Activated naive CD4-positive, alpha-beta T cell treated with anti-CD3 and anti-CD28 coated beads for 36 hours (primary cell): ENCODE data around the gene CHRNA10. TPM values are rescaled to one million over a fixed set of nuclear protein-coding genes. Genes with fewer than 3 reads are reported as not detected.

Experiments
- CTCF ChIA-PET: fragments of 350-600 bp; sonication (Branson Sonifier 250); formaldehyde crosslinking; loops from one replicate; lab custom pipeline; 2021; ENCODE audit warnings: antibody characterized with exemption; lab: Charles Lee
- DNase-seq: peaks from one replicate; pipeline ENCODE4 v3.0.0-alpha.2; 2020
- H3K27ac Mint-ChIP-seq: one replicate; pipeline ENCODE4 v1.8.0; 2021; ENCODE audit warnings: mild to moderate bottlenecking, mixed read lengths
- H3K27me3 Mint-ChIP-seq: one replicate; pipeline ENCODE4 v1.8.0; 2021; ENCODE audit warnings: low read depth, mixed read lengths
- H3K36me3 Mint-ChIP-seq: one replicate; pipeline ENCODE4 v1.8.0; 2021; ENCODE audit warnings: low read depth, mixed read lengths
- H3K4me1 Mint-ChIP-seq: one replicate; pipeline ENCODE4 v1.8.0; 2021; ENCODE audit warnings: low read depth, mixed read lengths
- H3K4me3 Mint-ChIP-seq: one replicate; pipeline ENCODE4 v1.8.0; 2021; ENCODE audit warnings: mild to moderate bottlenecking, moderate library complexity, mixed read lengths
- H3K9me3 Mint-ChIP-seq: one replicate; pipeline ENCODE4 v1.8.0; 2021; ENCODE audit warnings: mixed read lengths
- intact Hi-C: fragments of 100-400 bp; cut with micrococcal nuclease; formaldehyde crosslinking; loops from one replicate; pipeline ENCODE4 v1.15.1; 2023
- total RNA-seq, 2 experiments: library from RNA; stranded (reverse); gene quantifications; one replicate each; pipeline ENCODE4 v1.2.3, GENCODE V29; 2021

The CHRNA10 gene
- total RNA-seq, 2 experiments from 2014 or later, result 0.26 to 0.44 TPM

DNA sequence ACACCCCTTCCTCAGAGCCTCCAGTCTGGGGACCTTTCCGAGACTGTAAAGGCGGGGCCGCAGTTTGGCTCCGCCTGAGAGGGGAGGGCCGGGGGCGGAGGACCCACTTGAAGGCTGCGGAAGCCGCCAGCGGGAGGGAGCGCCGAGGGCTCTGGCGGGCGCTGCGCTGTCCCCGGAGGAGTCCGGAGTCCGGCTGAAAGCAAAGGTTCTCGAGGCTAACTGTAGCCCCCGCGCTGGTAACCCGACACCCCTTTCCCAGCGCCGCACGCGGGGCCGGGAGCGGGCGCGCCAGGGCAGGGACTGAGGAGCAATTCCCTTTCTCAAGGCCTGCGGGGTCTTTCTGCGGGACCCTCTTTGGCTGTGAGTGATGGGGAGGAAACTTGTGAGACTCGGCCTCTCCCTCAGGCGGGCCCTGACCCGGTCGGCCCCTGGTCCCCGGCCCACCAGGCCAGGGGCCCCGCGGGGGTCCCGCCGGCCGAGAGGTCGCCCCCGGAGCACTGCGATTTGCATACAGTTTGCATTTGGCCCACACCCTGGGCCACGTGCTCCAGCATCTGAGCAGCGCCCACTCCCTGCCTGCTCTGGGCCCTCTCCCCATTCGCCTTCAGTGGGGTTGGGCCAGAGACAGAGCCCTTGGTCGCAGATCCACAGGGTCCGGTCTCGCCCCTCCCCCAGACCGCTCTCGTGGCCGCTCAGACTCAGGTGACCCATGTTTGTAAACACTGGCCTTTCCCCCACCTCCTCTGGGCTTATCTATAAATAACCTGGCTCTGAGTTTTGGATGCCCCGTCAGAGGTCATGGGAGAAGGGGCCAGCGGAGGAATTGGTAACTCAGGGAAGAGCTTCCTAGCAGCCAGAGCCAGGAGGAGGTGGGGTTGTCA is 28.9 kb downstream of the CHRNA10 start:
- Mint-ChIP-seq H3K27me3 (peaks cover 5% of the 10 kb centered on the region), H3K4me1 (peaks cover 8% of the 10 kb centered on the region)
- CTCF ChIA-PET, result interaction anchor here (0.9 kb wide), 1 partner anchor 34 kb away, joined by 5 read pairs; no protein-coding TSS in a partner anchor

DNA sequence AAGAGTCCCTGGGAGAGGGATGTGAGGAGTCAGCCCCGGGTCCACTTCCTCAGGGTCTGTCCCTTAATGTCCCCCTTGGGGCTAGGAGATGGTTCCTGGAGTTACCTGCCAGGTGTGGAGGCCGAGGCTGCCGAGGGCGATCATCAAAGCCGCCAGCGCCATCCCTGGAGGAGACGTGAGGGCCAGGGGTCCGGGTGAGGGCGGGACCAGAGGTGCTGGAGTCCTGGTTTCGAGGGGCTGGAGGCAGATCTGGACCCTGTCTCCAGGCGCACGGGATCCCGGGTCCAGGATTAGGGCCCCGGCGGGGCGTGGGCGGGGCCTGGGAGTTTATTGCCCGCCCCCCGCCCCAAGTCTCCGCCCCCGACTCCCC is 29.5 kb downstream of the CHRNA10 start, which contains the start of gene ART5:
Gene ART5, minus strand, starts transcription at position 292 of the 370 bp plus-strand sequence. Its CDS starts 130 bp downstream, at position 162.
- H3K4me3 Mint-ChIP-seq, result peak within 1 kb of the TSS; percentile 61
- intact Hi-C loops, result no loop called here
- no peaks in the 10 kb centered on the region for H3K36me3 Mint-ChIP-seq
- CTCF ChIA-PET, result no interaction called here
- peaks cover 5% of the 10 kb centered on the region for H3K27me3 Mint-ChIP-seq
- H3K27ac Mint-ChIP-seq, result no peak within 1 kb of the TSS
- peaks cover 8% of the 10 kb centered on the region for H3K4me1 Mint-ChIP-seq
- no peak for DNase-seq
- H3K9me3 Mint-ChIP-seq, result no peaks in the 10 kb centered on the region

More for the DNA sequence above, 28.9 kb downstream of the CHRNA10 start:
- Mint-ChIP-seq H3K27ac (no peak overlapping the region), H3K9me3 (no peaks in the 10 kb centered on the region), H3K36me3 (no peaks in the 10 kb centered on the region), H3K4me3 (peak overlapping the region; percentile 61)
- peak; percentile 83 for DNase-seq
- intact Hi-C loops, result no loop called here

- H3K36me3 Mint-ChIP-seq, result no peaks in the 10 kb centered on the region
- DNase-seq, result no peak
- CTCF ChIA-PET, result no interaction called here
- H3K4me3 Mint-ChIP-seq, result peak overlapping the region; percentile 43
- H3K9me3 Mint-ChIP-seq, result no peaks in the 10 kb centered on the region
- no peak overlapping the region for H3K27ac Mint-ChIP-seq
- H3K4me1 Mint-ChIP-seq, result peaks cover 8% of the 10 kb centered on the region
- intact Hi-C loops, result no loop called here
- peaks cover 5% of the 10 kb centered on the region for H3K27me3 Mint-ChIP-seq
Observed at GRCh38 chr11:3641191-3641590, 30.0 kb downstream of the CHRNA10 start.

DNA sequence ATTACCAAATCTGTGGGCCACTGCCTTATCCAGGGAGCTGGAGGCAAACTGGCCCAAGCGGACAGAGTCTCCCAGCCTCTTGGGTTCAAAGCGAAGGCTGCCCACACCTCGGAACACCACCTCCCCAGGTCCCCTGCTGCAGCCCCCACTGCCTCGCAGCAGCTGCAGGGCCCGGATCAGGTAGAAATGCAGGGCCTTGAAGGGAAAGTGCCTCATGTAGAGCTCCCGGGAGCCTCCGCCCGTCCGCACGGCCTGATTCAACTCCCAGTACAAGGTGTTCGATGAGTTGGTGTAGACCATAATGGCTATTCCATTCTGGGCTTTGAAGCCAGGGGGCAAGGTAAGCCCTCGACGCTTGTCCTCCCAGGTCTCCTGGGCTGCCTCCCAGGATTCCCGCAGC is 31.3 kb downstream of the CHRNA10 start:
- H3K27me3 Mint-ChIP-seq, result peaks cover 5% of the 10 kb centered on the region
- H3K9me3 Mint-ChIP-seq, result no peaks in the 10 kb centered on the region
- intact Hi-C loops, result no loop called here
- H3K36me3 Mint-ChIP-seq, result no peaks in the 10 kb centered on the region
- CTCF ChIA-PET, result no interaction called here
- DNase-seq, result no peak
- H3K27ac Mint-ChIP-seq, result no peak overlapping the region
- no peak overlapping the region for H3K4me3 Mint-ChIP-seq
- H3K4me1 Mint-ChIP-seq, result peaks cover 8% of the 10 kb centered on the region

DNA sequence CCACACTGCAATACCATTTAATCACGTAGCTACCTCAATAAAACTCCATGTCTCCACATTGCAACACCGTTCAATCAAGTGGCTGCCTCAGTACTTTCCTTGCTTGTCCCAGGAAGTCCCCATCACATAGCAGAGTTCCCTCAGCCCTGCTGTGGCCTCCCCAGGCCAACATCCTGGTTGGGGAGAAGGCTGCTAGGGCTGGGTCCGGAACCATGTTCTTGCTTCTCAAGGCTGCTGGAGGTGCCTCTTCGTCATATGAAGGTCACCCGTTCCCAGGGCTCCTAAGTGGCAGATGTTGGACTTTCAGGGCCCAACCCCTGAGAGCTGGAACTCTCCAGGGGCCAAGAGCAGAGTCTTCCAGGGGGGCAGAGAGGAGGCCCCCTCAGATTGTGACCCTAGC is 32.7 kb downstream of the CHRNA10 start:
- no peaks in the 10 kb centered on the region for H3K36me3 Mint-ChIP-seq
- CTCF ChIA-PET, result no interaction called here
- no peaks in the 10 kb centered on the region for H3K9me3 Mint-ChIP-seq
- intact Hi-C loops, result no loop called here
- peaks cover 8% of the 10 kb centered on the region for H3K4me1 Mint-ChIP-seq
- no peak for DNase-seq
- H3K27ac Mint-ChIP-seq, result no peak overlapping the region
- H3K27me3 Mint-ChIP-seq, result peaks cover 3% of the 10 kb centered on the region
- H3K4me3 Mint-ChIP-seq, result no peak overlapping the region

- Mint-ChIP-seq H3K27ac (no peak overlapping the region), H3K27me3 (peaks cover 3% of the 10 kb centered on the region), H3K9me3 (no peaks in the 10 kb centered on the region), H3K4me3 (no peak overlapping the region), H3K4me1 (peaks cover 3% of the 10 kb centered on the region), H3K36me3 (no peaks in the 10 kb centered on the region)
- CTCF ChIA-PET, result interaction anchor here (1.0 to 1.6 kb wide), 3 partner anchors 27 to 229 kb away, joined by 3 to 5 read pairs (median 3); no protein-coding TSS in a partner anchor
- intact Hi-C loops, result no loop called here
- DNase-seq, result no peak
Observed at GRCh38 chr11:3637201-3637600, 34.0 kb downstream of the CHRNA10 start.

DNA sequence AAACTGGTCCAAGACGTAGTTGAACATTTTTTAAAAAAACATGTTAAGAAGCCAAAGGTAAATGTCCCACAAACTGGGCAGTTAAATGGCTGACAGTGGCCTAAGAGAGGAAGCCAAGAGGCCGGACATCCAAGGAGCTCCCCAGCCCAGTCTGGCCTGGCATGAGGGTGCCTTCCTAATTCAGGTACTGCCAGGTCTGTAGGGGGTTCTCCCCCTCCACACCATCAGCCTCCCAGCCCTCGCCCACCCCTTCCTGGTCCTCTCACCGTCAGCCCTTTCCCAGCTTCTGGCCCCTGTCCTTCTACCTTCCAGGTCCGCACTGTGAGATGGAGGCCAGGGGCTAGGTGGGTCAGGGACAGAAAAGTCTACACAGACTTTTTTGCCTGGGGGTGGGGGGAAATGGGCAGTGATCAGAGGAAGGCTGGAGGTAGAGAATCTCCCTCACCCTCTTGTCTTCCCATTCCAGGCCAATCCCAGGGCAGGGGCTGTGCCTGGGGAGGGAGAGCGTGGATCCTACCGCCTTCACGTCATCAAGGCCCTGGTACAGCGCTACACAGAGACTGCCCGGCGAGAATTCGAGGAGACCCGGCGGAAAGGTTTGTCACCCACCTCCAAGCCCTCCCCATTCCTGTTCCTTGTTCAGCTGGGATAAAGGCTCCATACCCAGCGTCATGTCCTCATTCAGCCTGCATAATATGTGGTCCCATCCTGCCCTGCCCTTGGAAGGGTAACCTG is 35.4 kb downstream of the CHRNA10 start:
- Mint-ChIP-seq H3K4me3 (no peak overlapping the region), H3K36me3 (no peaks in the 10 kb centered on the region), H3K9me3 (no peaks in the 10 kb centered on the region), H3K27ac (no peak overlapping the region), H3K27me3 (no peaks in the 10 kb centered on the region), H3K4me1 (no peaks in the 10 kb centered on the region)
- CTCF ChIA-PET, result interaction anchor here (0.6 kb wide), 1 partner anchor 21 kb away, joined by 3 read pairs; no protein-coding TSS in a partner anchor
- DNase-seq, result no peak
- intact Hi-C loops, result no loop called here

GRCh38 chr11:3632070-3632660 is 39.0 kb downstream of the CHRNA10 start:
- intact Hi-C loops, result no loop called here

GRCh38 chr11:3631331-3631730 is 39.9 kb downstream of the CHRNA10 start:
- no peaks in the 10 kb centered on the region for H3K9me3 Mint-ChIP-seq
- DNase-seq, result no peak
- CTCF ChIA-PET, result interaction anchor here (0.6 kb wide), 1 partner anchor 49 kb away, joined by 3 read pairs; no protein-coding TSS in a partner anchor
- H3K4me3 Mint-ChIP-seq, result no peak overlapping the region
- intact Hi-C loops, result no loop called here
- H3K4me1 Mint-ChIP-seq, result peaks cover 4% of the 10 kb centered on the region
- H3K36me3 Mint-ChIP-seq, result no peaks in the 10 kb centered on the region
- no peak overlapping the region for H3K27ac Mint-ChIP-seq
- H3K27me3 Mint-ChIP-seq, result no peaks in the 10 kb centered on the region

More at GRCh38 chr11:3632070-3632660, 39.0 kb downstream of the CHRNA10 start:
- CTCF ChIA-PET, result no interaction called here
- H3K27ac Mint-ChIP-seq, result no peak overlapping the region
- DNase-seq, result no peak
- no peaks in the 10 kb centered on the region for H3K4me1 Mint-ChIP-seq
- H3K36me3 Mint-ChIP-seq, result no peaks in the 10 kb centered on the region
- H3K9me3 Mint-ChIP-seq, result no peaks in the 10 kb centered on the region
- no peak overlapping the region for H3K4me3 Mint-ChIP-seq
- no peaks in the 10 kb centered on the region for H3K27me3 Mint-ChIP-seq

DNA sequence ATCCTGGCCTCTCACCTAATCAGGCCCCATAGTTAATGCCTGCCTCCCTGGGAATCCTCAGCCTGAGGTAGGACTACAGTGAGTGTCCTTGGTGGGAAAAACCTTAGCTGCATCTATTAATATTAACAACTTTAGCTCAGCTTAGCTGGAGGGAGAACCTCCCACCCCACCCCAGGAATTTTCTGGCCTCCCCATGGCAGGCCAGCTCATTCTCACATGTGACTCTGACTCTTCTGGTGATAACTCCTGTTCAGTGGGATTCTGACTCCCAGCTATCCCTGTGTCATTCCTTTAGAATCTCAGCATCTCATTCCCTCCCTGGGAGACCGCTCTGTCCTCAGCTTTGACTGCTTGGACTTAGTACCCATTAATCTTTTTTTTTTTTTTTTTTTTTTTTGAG is 43.9 kb downstream of the CHRNA10 start:
- H3K27ac Mint-ChIP-seq, result no peak overlapping the region
- intact Hi-C loops, result no loop called here
- no peaks in the 10 kb centered on the region for H3K36me3 Mint-ChIP-seq
- DNase-seq, result no peak
- H3K9me3 Mint-ChIP-seq, result no peaks in the 10 kb centered on the region
- H3K27me3 Mint-ChIP-seq, result no peaks in the 10 kb centered on the region
- peaks cover 6% of the 10 kb centered on the region for H3K4me1 Mint-ChIP-seq
- CTCF ChIA-PET, result interaction anchor here (2.0 kb wide), 1 partner anchor 18 kb away, joined by 12 read pairs; no protein-coding TSS in a partner anchor
- H3K4me3 Mint-ChIP-seq, result no peak overlapping the region

- CTCF ChIA-PET, result interaction anchor here (2.0 kb wide), 1 partner anchor 17 kb away, joined by 12 read pairs; no protein-coding TSS in a partner anchor
- Mint-ChIP-seq H3K36me3 (no peaks in the 10 kb centered on the region), H3K9me3 (no peaks in the 10 kb centered on the region), H3K27me3 (no peaks in the 10 kb centered on the region), H3K27ac (no peak overlapping the region), H3K4me1 (peaks cover 6% of the 10 kb centered on the region), H3K4me3 (no peak overlapping the region)
- peak; percentile 34 for DNase-seq
- intact Hi-C loops, result no loop called here
Observed at GRCh38 chr11:3626250-3626960, 44.8 kb downstream of the CHRNA10 start.
